Activated naive CD8-positive, alpha-beta T cell treated with anti-CD3 and anti-CD28 coated beads for 36 hours (primary cell): Measurements from ENCODE around the gene MTA3. TPM values are rescaled to one million over a fixed set of nuclear protein-coding genes. Genes with fewer than 3 reads are reported as not detected.
A peak's percentile ranks its signal among the peaks of the same experiment; 100 is the strongest.
"Not testable (repeated sequence)": the region's sequence is repeated elsewhere in the genome, so short reads cannot be mapped to it uniquely, and the experiment has no call there.

Source experiments
- DNase-seq: peaks from one replicate; pipeline ENCODE4 v3.0.0; 2021
- H3K27ac Mint-ChIP-seq: one replicate; pipeline ENCODE4 v1.8.0; 2022; ENCODE audit warnings: mild to moderate bottlenecking, moderate library complexity, mixed read lengths
- H3K27me3 Mint-ChIP-seq: one replicate; pipeline ENCODE4 v1.8.0; 2022; ENCODE audit warnings: mild to moderate bottlenecking, mixed read lengths
- H3K36me3 Mint-ChIP-seq: one replicate; pipeline ENCODE4 v1.8.0; 2021; ENCODE audit warnings: mild to moderate bottlenecking, mixed read lengths
- H3K4me1 Mint-ChIP-seq: one replicate; pipeline ENCODE4 v1.8.0; 2021; ENCODE audit warnings: mixed read lengths
- H3K4me3 Mint-ChIP-seq: one replicate; pipeline ENCODE4 v1.8.0; 2022; ENCODE audit warnings: mild to moderate bottlenecking, moderate library complexity, mixed read lengths
- H3K9me3 Mint-ChIP-seq: one replicate; pipeline ENCODE4 v1.8.0; 2022; ENCODE audit warnings: mixed read lengths
- total RNA-seq, 2 experiments: library from RNA; stranded (reverse); gene quantifications; one replicate each; pipeline ENCODE4 v1.2.3, GENCODE V29; 2021

Gene MTA3
- total RNA-seq, 2 experiments from 2014 or later, result 32.0 to 34.7 TPM

GRCh38 chr2:42584628-42585027 is 16.2 kb downstream of the MTA3 start:
- H3K4me1 Mint-ChIP-seq, result peaks cover 11% of the 10 kb centered on the region
- H3K9me3 Mint-ChIP-seq, H3K4me3 Mint-ChIP-seq, H3K27me3 Mint-ChIP-seq, DNase-seq, H3K27ac Mint-ChIP-seq: not testable (repeated sequence)
- H3K36me3 Mint-ChIP-seq, result peaks cover 29% of the 10 kb centered on the region

- Mint-ChIP-seq H3K4me1 (peaks cover 18% of the 10 kb centered on the region), H3K27ac (no peak overlapping the region), H3K9me3 (no peaks in the 10 kb centered on the region), H3K27me3 (no peaks in the 10 kb centered on the region), H3K36me3 (peaks cover 30% of the 10 kb centered on the region), H3K4me3 (no peak overlapping the region)
- DNase-seq, result no peak
Observed at GRCh38 chr2:42585779-42586178, 17.3 kb downstream of the MTA3 start.

GRCh38 chr2:42587526-42588117 is 19.2 kb downstream of the MTA3 start:
- Mint-ChIP-seq H3K4me3 (no peak overlapping the region), H3K4me1 (peaks cover 18% of the 10 kb centered on the region), H3K27ac (no peak overlapping the region), H3K36me3 (peaks cover 29% of the 10 kb centered on the region), H3K27me3 (no peaks in the 10 kb centered on the region), H3K9me3 (no peaks in the 10 kb centered on the region)
- DNase-seq, result no peak

- Mint-ChIP-seq H3K27me3 (no peaks in the 10 kb centered on the region), H3K27ac (no peak overlapping the region), H3K9me3 (no peaks in the 10 kb centered on the region), H3K4me3 (no peak overlapping the region), H3K36me3 (peaks cover 26% of the 10 kb centered on the region), H3K4me1 (peaks cover 14% of the 10 kb centered on the region)
- no peak for DNase-seq
Observed at GRCh38 chr2:42588121-42588520, 19.7 kb downstream of the MTA3 start.

- DNase-seq, result no peak
- Mint-ChIP-seq H3K27me3 (no peaks in the 10 kb centered on the region), H3K9me3 (no peaks in the 10 kb centered on the region), H3K4me1 (peaks cover 11% of the 10 kb centered on the region), H3K27ac (no peak overlapping the region), H3K4me3 (no peak overlapping the region), H3K36me3 (peaks cover 27% of the 10 kb centered on the region)
Observed at GRCh38 chr2:42590176-42590575, 21.7 kb downstream of the MTA3 start.

- no peak overlapping the region for H3K4me3 Mint-ChIP-seq
- no peaks in the 10 kb centered on the region for H3K27me3 Mint-ChIP-seq
- H3K36me3 Mint-ChIP-seq, result peaks cover 15% of the 10 kb centered on the region
- no peak for DNase-seq
- no peak overlapping the region for H3K27ac Mint-ChIP-seq
- H3K4me1 Mint-ChIP-seq, result peaks cover 12% of the 10 kb centered on the region
- no peaks in the 10 kb centered on the region for H3K9me3 Mint-ChIP-seq
Observed at GRCh38 chr2:42593282-42593681, 24.9 kb downstream of the MTA3 start.

- H3K36me3 Mint-ChIP-seq, result peaks cover 3% of the 10 kb centered on the region
- no peak overlapping the region for H3K27ac Mint-ChIP-seq
- H3K4me3 Mint-ChIP-seq, result no peak overlapping the region
Observed at GRCh38 chr2:42598656-42599055, 30.2 kb downstream of the MTA3 start.

GRCh38 chr2:42601076-42601475 is 32.6 kb downstream of the MTA3 start:
- Mint-ChIP-seq H3K4me3 (no peak overlapping the region), H3K27ac (no peak overlapping the region), H3K4me1 (peaks cover 21% of the 10 kb centered on the region), H3K36me3 (peaks cover 5% of the 10 kb centered on the region), H3K9me3 (no peaks in the 10 kb centered on the region), H3K27me3 (no peaks in the 10 kb centered on the region)
- DNase-seq, result no peak

More at GRCh38 chr2:42598656-42599055, 30.2 kb downstream of the MTA3 start:
- Mint-ChIP-seq H3K4me1 (peaks cover 25% of the 10 kb centered on the region), H3K9me3 (no peaks in the 10 kb centered on the region), H3K27me3 (no peaks in the 10 kb centered on the region)
- DNase-seq, result no peak

GRCh38 chr2:42602218-42602875 is 33.9 kb downstream of the MTA3 start:
- H3K9me3 Mint-ChIP-seq, result no peaks in the 10 kb centered on the region
- H3K27ac Mint-ChIP-seq, result no peak overlapping the region
- peaks cover 7% of the 10 kb centered on the region for H3K36me3 Mint-ChIP-seq
- H3K27me3 Mint-ChIP-seq, result no peaks in the 10 kb centered on the region
- H3K4me3 Mint-ChIP-seq, result no peak overlapping the region
- DNase-seq, result no peak
- H3K4me1 Mint-ChIP-seq, result peaks cover 21% of the 10 kb centered on the region

- H3K9me3 Mint-ChIP-seq, result no peaks in the 10 kb centered on the region
- H3K4me3 Mint-ChIP-seq, result no peak overlapping the region
- no peaks in the 10 kb centered on the region for H3K27me3 Mint-ChIP-seq
- no peak for DNase-seq
- H3K27ac Mint-ChIP-seq, result peak overlapping the region; percentile 6
- peaks cover 21% of the 10 kb centered on the region for H3K4me1 Mint-ChIP-seq
- H3K36me3 Mint-ChIP-seq, result peaks cover 7% of the 10 kb centered on the region
Observed at GRCh38 chr2:42602876-42603219, 34.4 kb downstream of the MTA3 start.

- H3K4me3 Mint-ChIP-seq, DNase-seq, H3K27ac Mint-ChIP-seq, H3K9me3 Mint-ChIP-seq, H3K27me3 Mint-ChIP-seq, H3K36me3 Mint-ChIP-seq: not testable (repeated sequence)
- peaks cover 21% of the 10 kb centered on the region for H3K4me1 Mint-ChIP-seq
Observed at GRCh38 chr2:42604341-42604867, 36.0 kb downstream of the MTA3 start.

GRCh38 chr2:42606166-42606565 is 37.7 kb downstream of the MTA3 start:
- DNase-seq, H3K4me3 Mint-ChIP-seq, H3K27me3 Mint-ChIP-seq, H3K36me3 Mint-ChIP-seq, H3K9me3 Mint-ChIP-seq, H3K27ac Mint-ChIP-seq: not testable (repeated sequence)
- peaks cover 12% of the 10 kb centered on the region for H3K4me1 Mint-ChIP-seq

- no peaks in the 10 kb centered on the region for H3K27me3 Mint-ChIP-seq
- no peak overlapping the region for H3K4me3 Mint-ChIP-seq
- H3K27ac Mint-ChIP-seq, result no peak overlapping the region
- peaks cover 3% of the 10 kb centered on the region for H3K36me3 Mint-ChIP-seq
- H3K4me1 Mint-ChIP-seq, result peaks cover 9% of the 10 kb centered on the region
- DNase-seq, result no peak
- H3K9me3 Mint-ChIP-seq, result no peaks in the 10 kb centered on the region
Observed at GRCh38 chr2:42607101-42607637, 38.7 kb downstream of the MTA3 start.

- Mint-ChIP-seq H3K4me1 (peaks cover 3% of the 10 kb centered on the region), H3K9me3 (no peaks in the 10 kb centered on the region), H3K27ac (no peak overlapping the region), H3K4me3 (no peak overlapping the region), H3K27me3 (no peaks in the 10 kb centered on the region), H3K36me3 (no peaks in the 10 kb centered on the region)
- no peak for DNase-seq
Observed at GRCh38 chr2:42613281-42614064, 45.0 kb downstream of the MTA3 start.

GRCh38 chr2:42614838-42615237 is 46.4 kb downstream of the MTA3 start:
- Mint-ChIP-seq H3K27me3 (no peaks in the 10 kb centered on the region), H3K9me3 (no peaks in the 10 kb centered on the region), H3K4me3 (no peak overlapping the region), H3K27ac (no peak overlapping the region), H3K4me1 (peaks cover 10% of the 10 kb centered on the region), H3K36me3 (peaks cover 5% of the 10 kb centered on the region)
- no peak for DNase-seq
